HepG2 (cell line): ENCODE measurements around the gene ANKDD1A. TPM values are rescaled to one million over a fixed set of nuclear protein-coding genes. Genes with fewer than 3 reads are reported as not detected.

Experiments used
- ATAC-seq: fragments of 200-7000 bp; cut with Tn5 transposase; 3 replicates; pipeline ENCODE4 v1.9.1; 2020; ENCODE audit warnings: mild to moderate bottlenecking, moderate library complexity
- BruUV-seq: library from RNA; stranded (reverse); fragments of 400-500 nt; replicated peaks from 2 replicates; lab custom pipeline; 2021; lab: Mats Ljungman, UMichigan
- CTCF ChIA-PET: fragments of 300-600 bp; formaldehyde crosslinking; extraction: SDS; loops from one replicate; lab custom pipeline; 2021; ENCODE audit warnings: low total read pairs, inconsistent platforms, low intra/inter-chr PET ratio; lab: Yijun Ruan, JAX
- POLR2A ChIA-PET: fragments of 350-600 bp; sonication (Branson Sonifier 250); formaldehyde crosslinking; loops from one replicate; lab custom pipeline; 2020; ENCODE audit warnings: antibody characterized with exemption, inconsistent platforms; lab: Yijun Ruan, JAX
- DNase-seq: peaks from one replicate; pipeline ENCODE4 v3.0.0-alpha.2; 2015; ENCODE audit warnings: low spot score
- FAIRE-seq: peaks from 3 replicates; lab custom pipeline; 2011; peaks lifted over from hg19 to GRCh38; lab: Jason Lieb, UNC
- H2AFZ ChIP-seq: one replicate; pipeline ENCODE4 v1.6.1; 2011; ENCODE audit warnings: low read length, inconsistent platforms
- H3K27ac ChIP-seq: fragments of 300-600 bp; 3 replicates; pipeline ENCODE4 v1.8.0; 2011; ENCODE audit warnings: mixed run types, mild to moderate bottlenecking, mixed read lengths, low read length, inconsistent platforms; ENCODE audit not compliant: insufficient read depth; ENCODE audit errors: extremely low read length
- H3K27me3 ChIP-seq, 2 experiments: fragments of 200-600 bp in 1 of 2; 2 replicates in 1 of 2; 3 replicates in 1 of 2; pipeline versions ENCODE4 v1.6.0 to v1.8.0; 2011; ENCODE audit warnings: low read length in 2 of 2, mild to moderate bottlenecking in 2 of 2, moderate library complexity in 2 of 2, inconsistent platforms in 1 of 2; ENCODE audit not compliant: insufficient read depth in 2 of 2, control insufficient read depth in 1 of 2
- H3K36me3 ChIP-seq, 2 experiments: fragments of 200-600 bp in 1 of 2; replicated peaks in 1 of 2; 2 replicates in 1 of 2; 3 replicates in 1 of 2; pipeline versions ENCODE4 v1.5.1 to v1.8.0; 2011; ENCODE audit warnings: low read length in 2 of 2, inconsistent platforms in 1 of 2; ENCODE audit not compliant: insufficient read depth in 2 of 2, control insufficient read depth in 1 of 2
- H3K4me1 ChIP-seq: 2 replicates; pipeline ENCODE4 v1.5.1; 2012; ENCODE audit warnings: low read length, inconsistent platforms; ENCODE audit not compliant: insufficient read depth
- H3K4me2 ChIP-seq: 2 replicates; pipeline ENCODE4 v1.6.0; 2011; ENCODE audit warnings: low read depth, low read length, inconsistent platforms
- H3K4me3 ChIP-seq, 3 experiments: fragments of 200-600 bp in 1 of 3; sonication (generic), shearing (Covaris generic) in 1 of 3; replicated peaks in 1 of 3; 2 replicates each; pipeline ENCODE4 v1.5.1; 2011 to 2016; ENCODE audit warnings: low read length in 3 of 3, inconsistent platforms in 2 of 3, low read depth in 2 of 3, mild to moderate bottlenecking in 2 of 3, control low read depth in 1 of 3, mixed read lengths in 1 of 3; ENCODE audit not compliant: insufficient read depth in 1 of 3
- H3K79me2 ChIP-seq: one replicate; pipeline ENCODE4 v1.6.1; 2011; ENCODE audit warnings: low read length, inconsistent platforms; ENCODE audit not compliant: insufficient read depth
- H3K9ac ChIP-seq: 2 replicates; pipeline ENCODE4 v1.6.0; 2011; ENCODE audit warnings: mild to moderate bottlenecking, low read depth, low read length, inconsistent platforms; ENCODE audit not compliant: insufficient read depth
- H3K9me3 ChIP-seq: 2 replicates; pipeline ENCODE4 v1.5.1; 2012; ENCODE audit warnings: mild to moderate bottlenecking, low read length
- H4K20me1 ChIP-seq: 2 replicates; pipeline ENCODE4 v1.6.0; 2011; ENCODE audit warnings: inconsistent platforms, mild to moderate bottlenecking, low read length, moderate library complexity; ENCODE audit not compliant: insufficient read depth
- ARNTL ChIP-seq: sonication (generic); formaldehyde crosslinking; IDR thresholded peaks from 2 replicates; pipeline ENCODE4 v1.4.0; 2020; ENCODE audit warnings: mild to moderate bottlenecking, missing genetic modification reagents
- ELF4 ChIP-seq: sonication (generic); formaldehyde crosslinking; IDR thresholded peaks from 2 replicates; pipeline ENCODE4 v1.5.0; 2020; ENCODE audit warnings: missing genetic modification reagents, mild to moderate bottlenecking, moderate library complexity, borderline replicate concordance
- HOMEZ ChIP-seq: IDR thresholded peaks from 2 replicates; pipeline ENCODE4 v1.6.1; 2016; ENCODE audit warnings: low read depth
- PBX2 ChIP-seq: IDR thresholded peaks from 2 replicates; pipeline ENCODE4 v1.6.1; 2016; ENCODE audit warnings: control low read depth
- ZFP62 ChIP-seq: sonication (generic); formaldehyde crosslinking; IDR thresholded peaks from 2 replicates; pipeline ENCODE4 v1.4.0; 2020; ENCODE audit warnings: missing genetic modification reagents
- ZNF101 ChIP-seq: sonication (generic); formaldehyde crosslinking; IDR thresholded peaks from 2 replicates; pipeline ENCODE4 v1.4.0; 2020; ENCODE audit warnings: mild to moderate bottlenecking, low read depth, missing genetic modification reagents, borderline replicate concordance
- ZNF263 ChIP-seq: sonication (generic); formaldehyde crosslinking; IDR thresholded peaks from 2 replicates; pipeline ENCODE4 v1.4.0; 2020; ENCODE audit warnings: missing genetic modification reagents
- ZNF572 ChIP-seq: sonication (generic); formaldehyde crosslinking; IDR thresholded peaks from 2 replicates; pipeline ENCODE4 v1.5.1; 2020; ENCODE audit warnings: mild to moderate bottlenecking, missing genetic modification reagents
- WGBS: methylation state at CpG from one replicate; pipeline ENCODE4 v1.1.6; 2017; ENCODE audit warnings: low lambda C conversion rate; 5-methylcytosine and 5-hydroxymethylcytosine counted together
- in situ Hi-C: cut with HindIII; loops from 2 replicates; pipeline ENCODE4 v1.10.0; 2017; ENCODE audit warnings: low pct_unique_long_range_greater_than_20kb; ENCODE audit not compliant: extremely low pct_ligation_motif_present
- intact Hi-C: fragments of 100-400 bp; cut with micrococcal nuclease; formaldehyde crosslinking; loops from one replicate; pipeline ENCODE4 v1.10.0; 2022; ENCODE audit not compliant: unreplicated experiment
- polyA plus RNA-seq, 8 experiments: library from polyadenylated mRNA; depleted of rRNA in 3 of 8; stranded (reverse) in 7 of 8; unstranded in 1 of 8; fragments of >200 nt; fragmentation: Illumina TruSeq in 4 of 8; extraction: Trizol in 4 of 8; gene quantifications; 2 replicates each; pipeline versions ENCODE4 v1.2.1 to v1.2.3, GENCODE V29; 2011 to 2016; ENCODE audit warnings: low read depth in 4 of 8, missing spikeins in 1 of 8, mixed read lengths in 1 of 8; ENCODE audit not compliant: insufficient read depth in 1 of 8
- total RNA-seq, 5 experiments: library from RNA; depleted of rRNA; stranded (reverse); fragments of >200 nt; fragmentation: Illumina TruSeq; extraction: Trizol; gene quantifications; 2 replicates each; pipeline ENCODE4 v1.2.3, GENCODE V29; 2016; ENCODE audit warnings: low read depth in 1 of 5

The ANKDD1A gene
- total and polyA plus RNA-seq, 2 of the 13 experiments (the other 11 are each of a cell fraction or from before 2014, with no cell fraction given), result 0.11 to 0.48 TPM

- ChIA-PET CTCF (no interaction called here), POLR2A (no interaction called here)
- Histone ChIP-seq H2AFZ (no peak overlapping the region), H3K27ac (no peak overlapping the region), H3K4me1 (no peaks in the 10 kb centered on the region), H3K9me3 (no peaks in the 10 kb centered on the region), H3K9ac (no peak overlapping the region), H3K4me3 (no peak overlapping the region), H3K79me2 (no peaks in the 10 kb centered on the region), H3K36me3 (peaks cover 11 to 42% of the 10 kb centered on the region in 2 experiments; a peak in 4 of 5 replicates), H3K4me2 (no peak overlapping the region), H3K27me3 (no peaks in the 10 kb centered on the region), H4K20me1 (no peaks in the 10 kb centered on the region)
- DNase-seq (no peak), ATAC-seq (no peak), FAIRE-seq (no peak)
- in situ Hi-C loops (no loop called here), intact Hi-C loops (no loop called here)
- no TSS peak for BruUV-seq
- TF ChIP-seq ZNF263, result no peak
- TF ChIP-seq PBX2 (CRISPR knock-in tag), result no peak
- 96% methylated on average over 7 of the region's 7 CpGs for whole genome bisulfite sequencing
Observed at GRCh38 chr15:64970698-64971097, 59.0 kb downstream of the ANKDD1A start.

GRCh38 chr15:64975390-64975789 lies 63.7 kb downstream of the ANKDD1A start:
- POLR2A ChIA-PET, result no interaction called here
- no TSS peak for BruUV-seq
- DNase-seq (no peak), FAIRE-seq (no peak), ATAC-seq (no peak)
- Histone ChIP-seq H3K4me3 (no peak overlapping the region), H3K27ac (no peak overlapping the region), H3K4me1 (no peaks in the 10 kb centered on the region), H2AFZ (no peak overlapping the region), H3K79me2 (no peaks in the 10 kb centered on the region), H3K4me2 (no peak overlapping the region), H3K9ac (no peak overlapping the region), H3K9me3 (no peaks in the 10 kb centered on the region), H3K36me3 (peaks cover 9 to 51% of the 10 kb centered on the region in 2 experiments; a peak in 4 of 5 replicates), H3K27me3 (no peaks in the 10 kb centered on the region), H4K20me1 (no peaks in the 10 kb centered on the region)
- TF ChIP-seq HOMEZ (CRISPR knock-in tag) (no peak), ELF4 (CRISPR knock-in tag) (no peak), ZNF572 (no peak), ZNF101 (CRISPR knock-in tag) (no peak), ZFP62 (CRISPR knock-in tag) (no peak), ARNTL (CRISPR knock-in tag) (no peak)
- WGBS, result 91% methylated on average over 5 of the region's 5 CpGs
- intact Hi-C loops, result no loop called here
- CTCF ChIA-PET, result no interaction called here
- in situ Hi-C loops, result no loop called here
